HEK293 (cell line): ENCODE data around the gene TNS1.

Experiments
- CTCF ChIP-seq: fragments of 450-650 bp; formaldehyde crosslinking; IDR thresholded peaks from 2 replicates; pipeline ENCODE4 v1.5.1; 2016; ENCODE audit warnings: missing biosample characterization, missing genetic modification characterization
- PATZ1 ChIP-seq: fragments of 450-650 bp; formaldehyde crosslinking; IDR thresholded peaks from 2 replicates; pipeline ENCODE4 v1.5.1; 2016; ENCODE audit warnings: missing biosample characterization, missing genetic modification characterization
- REST ChIP-seq: fragments of 450-650 bp; formaldehyde crosslinking; IDR thresholded peaks from 2 replicates; pipeline ENCODE4 v1.5.1; 2016; ENCODE audit warnings: missing biosample characterization, missing genetic modification characterization
- SALL2 ChIP-seq: fragments of 450-650 bp; formaldehyde crosslinking; IDR thresholded peaks from 2 replicates; pipeline ENCODE4 v1.5.0; 2017; ENCODE audit warnings: missing biosample characterization, mild to moderate bottlenecking, missing genetic modification characterization, borderline replicate concordance
- SETDB1 ChIP-seq: IDR thresholded peaks from one replicate; pipeline ENCODE4 v1.6.1; 2017; ENCODE audit warnings: mild to moderate bottlenecking, low read length, moderate library complexity, mixed read lengths; ENCODE audit not compliant: insufficient read length
- ZBTB26 ChIP-seq: fragments of 450-650 bp; formaldehyde crosslinking; optimal IDR thresholded peaks from 2 replicates; pipeline ENCODE3; 2016; ENCODE audit warnings: missing biosample characterization, mild to moderate bottlenecking, missing genetic modification characterization
- ZNF121 ChIP-seq: fragments of 450-650 bp; formaldehyde crosslinking; IDR thresholded peaks from 2 replicates; pipeline ENCODE4 v1.5.1; 2016; ENCODE audit warnings: missing biosample characterization, missing genetic modification characterization
- ZNF211 ChIP-seq: fragments of 450-650 bp; formaldehyde crosslinking; IDR thresholded peaks from 2 replicates; pipeline ENCODE4 v1.5.1; 2016; ENCODE audit warnings: low read depth, missing biosample characterization, missing genetic modification characterization
- ZNF354C ChIP-seq: fragments of 450-650 bp; formaldehyde crosslinking; IDR thresholded peaks from 2 replicates; pipeline ENCODE4 v1.5.1; 2016; ENCODE audit warnings: missing biosample characterization, missing genetic modification characterization, low read depth, borderline replicate concordance
- ZNF623 ChIP-seq: fragments of 450-650 bp; formaldehyde crosslinking; IDR thresholded peaks from 2 replicates; pipeline ENCODE4 v1.5.1; 2016; ENCODE audit warnings: missing biosample characterization, missing genetic modification characterization
- ZNF626 ChIP-seq: fragments of 450-650 bp; sonication (Bioruptor Pico); formaldehyde crosslinking; IDR thresholded peaks from 2 replicates; pipeline ENCODE4 v1.5.1; 2018; ENCODE audit warnings: missing biosample characterization, missing genetic modification characterization, inconsistent platforms
- TF ChIP-seq, protein P1 (sequence below): fragments of 450-650 bp; IDR thresholded peaks from 2 replicates; pipeline ENCODE4 v1.5.1; 2018; ENCODE audit warnings: missing biosample characterization, mild to moderate bottlenecking, missing genetic modification characterization
- TF ChIP-seq, protein P2 (sequence below): fragments of 450-650 bp; formaldehyde crosslinking; IDR thresholded peaks from 2 replicates; pipeline ENCODE4 v1.5.1; 2016; ENCODE audit warnings: missing biosample characterization, missing genetic modification characterization
- TF ChIP-seq, protein P3 (sequence below): fragments of 450-650 bp; formaldehyde crosslinking; IDR thresholded peaks from 2 replicates; pipeline ENCODE4 v1.5.1; 2016; ENCODE audit warnings: missing biosample characterization, missing genetic modification characterization, low read depth

- TF ChIP-seq CTCF, result no peak
- no peak for TF ChIP-seq ZNF354C
- no peak for TF ChIP-seq REST (tag by site-specific recombination)
- TF ChIP-seq, protein P1, sequence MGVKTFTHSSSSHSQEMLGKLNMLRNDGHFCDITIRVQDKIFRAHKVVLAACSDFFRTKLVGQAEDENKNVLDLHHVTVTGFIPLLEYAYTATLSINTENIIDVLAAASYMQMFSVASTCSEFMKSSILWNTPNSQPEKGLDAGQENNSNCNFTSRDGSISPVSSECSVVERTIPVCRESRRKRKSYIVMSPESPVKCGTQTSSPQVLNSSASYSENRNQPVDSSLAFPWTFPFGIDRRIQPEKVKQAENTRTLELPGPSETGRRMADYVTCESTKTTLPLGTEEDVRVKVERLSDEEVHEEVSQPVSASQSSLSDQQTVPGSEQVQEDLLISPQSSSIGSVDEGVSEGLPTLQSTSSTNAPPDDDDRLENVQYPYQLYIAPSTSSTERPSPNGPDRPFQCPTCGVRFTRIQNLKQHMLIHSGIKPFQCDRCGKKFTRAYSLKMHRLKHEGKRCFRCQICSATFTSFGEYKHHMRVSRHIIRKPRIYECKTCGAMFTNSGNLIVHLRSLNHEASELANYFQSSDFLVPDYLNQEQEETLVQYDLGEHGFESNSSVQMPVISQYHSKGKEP (tag by site-specific recombination), result no peak
- no peak for TF ChIP-seq ZNF211 (tag by site-specific recombination)
- TF ChIP-seq ZNF121 (tag by site-specific recombination), result no peak
- no peak for TF ChIP-seq PATZ1 (tag by site-specific recombination)
- TF ChIP-seq SETDB1, result no peak
- no peak for TF ChIP-seq ZBTB26 (tag by site-specific recombination)
- no peak for TF ChIP-seq ZNF623
- TF ChIP-seq, protein P2, sequence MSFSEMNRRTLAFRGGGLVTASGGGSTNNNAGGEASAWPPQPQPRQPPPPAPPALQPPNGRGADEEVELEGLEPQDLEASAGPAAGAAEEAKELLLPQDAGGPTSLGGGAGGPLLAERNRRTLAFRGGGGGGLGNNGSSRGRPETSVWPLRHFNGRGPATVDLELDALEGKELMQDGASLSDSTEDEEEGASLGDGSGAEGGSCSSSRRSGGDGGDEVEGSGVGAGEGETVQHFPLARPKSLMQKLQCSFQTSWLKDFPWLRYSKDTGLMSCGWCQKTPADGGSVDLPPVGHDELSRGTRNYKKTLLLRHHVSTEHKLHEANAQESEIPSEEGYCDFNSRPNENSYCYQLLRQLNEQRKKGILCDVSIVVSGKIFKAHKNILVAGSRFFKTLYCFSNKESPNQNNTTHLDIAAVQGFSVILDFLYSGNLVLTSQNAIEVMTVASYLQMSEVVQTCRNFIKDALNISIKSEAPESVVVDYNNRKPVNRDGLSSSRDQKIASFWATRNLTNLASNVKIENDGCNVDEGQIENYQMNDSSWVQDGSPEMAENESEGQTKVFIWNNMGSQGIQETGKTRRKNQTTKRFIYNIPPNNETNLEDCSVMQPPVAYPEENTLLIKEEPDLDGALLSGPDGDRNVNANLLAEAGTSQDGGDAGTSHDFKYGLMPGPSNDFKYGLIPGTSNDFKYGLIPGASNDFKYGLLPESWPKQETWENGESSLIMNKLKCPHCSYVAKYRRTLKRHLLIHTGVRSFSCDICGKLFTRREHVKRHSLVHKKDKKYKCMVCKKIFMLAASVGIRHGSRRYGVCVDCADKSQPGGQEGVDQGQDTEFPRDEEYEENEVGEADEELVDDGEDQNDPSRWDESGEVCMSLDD (tag by site-specific recombination), result no peak
- no peak for TF ChIP-seq ZNF626 (tag by site-specific recombination)
- TF ChIP-seq SALL2 (tag by site-specific recombination), result no peak
- TF ChIP-seq, protein P3, sequence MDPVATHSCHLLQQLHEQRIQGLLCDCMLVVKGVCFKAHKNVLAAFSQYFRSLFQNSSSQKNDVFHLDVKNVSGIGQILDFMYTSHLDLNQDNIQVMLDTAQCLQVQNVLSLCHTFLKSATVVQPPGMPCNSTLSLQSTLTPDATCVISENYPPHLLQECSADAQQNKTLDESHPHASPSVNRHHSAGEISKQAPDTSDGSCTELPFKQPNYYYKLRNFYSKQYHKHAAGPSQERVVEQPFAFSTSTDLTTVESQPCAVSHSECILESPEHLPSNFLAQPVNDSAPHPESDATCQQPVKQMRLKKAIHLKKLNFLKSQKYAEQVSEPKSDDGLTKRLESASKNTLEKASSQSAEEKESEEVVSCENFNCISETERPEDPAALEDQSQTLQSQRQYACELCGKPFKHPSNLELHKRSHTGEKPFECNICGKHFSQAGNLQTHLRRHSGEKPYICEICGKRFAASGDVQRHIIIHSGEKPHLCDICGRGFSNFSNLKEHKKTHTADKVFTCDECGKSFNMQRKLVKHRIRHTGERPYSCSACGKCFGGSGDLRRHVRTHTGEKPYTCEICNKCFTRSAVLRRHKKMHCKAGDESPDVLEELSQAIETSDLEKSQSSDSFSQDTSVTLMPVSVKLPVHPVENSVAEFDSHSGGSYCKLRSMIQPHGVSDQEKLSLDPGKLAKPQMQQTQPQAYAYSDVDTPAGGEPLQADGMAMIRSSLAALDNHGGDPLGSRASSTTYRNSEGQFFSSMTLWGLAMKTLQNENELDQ, result no peak
These were observed 181.9 kb downstream of the TNS1 start for GRCh38 chr2:217820904-217821303.
